Nucleus accumbens (tissue), 56 donors: ENCODE results near the gene HES4.
A peak's percentile ranks its signal among the peaks of the same experiment; 100 is the strongest.

Experiments used
- DNase-seq, 56 donors: peaks; one replicate each; lab custom pipeline; 2025; lab: John Stamatoyannopoulos, UW

HES4 gene

DNA sequence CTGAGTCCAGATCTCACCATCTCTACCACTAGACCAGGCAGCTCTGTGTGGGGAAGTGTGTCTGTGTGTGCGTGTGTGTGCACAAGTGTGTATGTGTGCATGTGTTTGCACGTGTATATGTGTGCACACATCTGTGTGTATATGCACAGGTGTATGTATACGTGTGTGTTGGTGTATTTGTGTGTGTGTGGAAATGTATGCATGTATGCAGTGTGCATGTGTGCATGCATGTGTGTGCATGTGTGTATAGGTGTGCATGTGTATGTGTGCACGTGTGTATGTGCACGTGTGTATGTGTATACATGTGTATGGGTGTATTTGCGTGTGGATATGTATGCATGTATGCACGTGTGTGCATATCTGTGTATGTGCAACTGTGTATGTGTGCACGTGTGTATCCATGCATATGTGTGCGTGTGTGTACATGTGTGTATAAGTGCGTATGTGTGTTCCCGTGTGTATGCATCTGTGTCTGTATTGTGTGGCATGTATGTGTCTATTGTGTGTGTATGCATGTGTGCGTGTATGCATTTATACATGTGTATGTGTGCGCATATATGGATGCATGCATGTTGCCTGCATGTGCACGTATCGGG is 30.5 kb downstream of the HES4 start:
- DNase-seq, result no peak

DNA sequence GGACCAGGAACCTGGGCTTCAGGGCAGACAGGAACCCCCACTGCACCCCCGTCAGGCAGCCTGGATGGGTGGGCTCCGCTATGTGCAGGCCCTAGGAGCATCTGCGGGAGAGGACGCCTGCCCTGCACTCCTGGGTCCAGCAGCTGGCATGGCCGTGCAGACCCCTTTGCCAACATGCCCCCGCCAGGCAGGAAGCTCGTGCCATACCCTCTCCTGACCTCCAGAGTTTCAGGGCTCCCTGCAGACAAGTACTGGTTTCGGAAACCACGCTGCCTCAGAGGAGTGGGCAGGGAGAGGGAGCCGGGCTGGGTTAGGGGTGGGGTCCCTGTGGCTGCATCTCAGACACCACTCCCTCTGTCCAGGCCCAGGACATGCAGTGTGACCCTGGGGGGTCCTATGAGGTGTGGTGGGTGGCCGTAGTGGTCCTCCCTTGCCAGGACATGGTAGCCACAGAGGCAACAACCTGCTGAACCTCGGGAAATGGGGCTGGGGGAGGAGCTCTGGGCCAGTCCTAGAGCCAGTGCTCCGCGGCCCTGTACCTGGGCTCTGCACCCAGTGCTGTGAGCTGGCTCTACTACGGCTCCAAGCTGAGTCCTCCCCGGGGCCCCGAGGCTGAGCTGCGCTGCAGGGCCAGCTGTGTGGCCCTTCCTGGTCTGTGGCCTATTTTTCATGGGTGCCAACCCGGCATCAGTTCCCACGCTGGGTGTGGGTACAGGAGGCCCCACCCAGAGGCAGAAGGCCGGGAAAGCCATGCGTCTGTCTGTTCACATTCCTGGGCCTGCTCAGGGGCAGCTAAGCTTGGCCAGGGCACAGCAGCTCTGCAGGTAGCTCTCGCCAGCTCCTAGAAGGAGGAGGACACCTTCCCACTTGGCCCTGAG is 32.2 kb downstream of the HES4 start:
- no peak for DNase-seq

DNA sequence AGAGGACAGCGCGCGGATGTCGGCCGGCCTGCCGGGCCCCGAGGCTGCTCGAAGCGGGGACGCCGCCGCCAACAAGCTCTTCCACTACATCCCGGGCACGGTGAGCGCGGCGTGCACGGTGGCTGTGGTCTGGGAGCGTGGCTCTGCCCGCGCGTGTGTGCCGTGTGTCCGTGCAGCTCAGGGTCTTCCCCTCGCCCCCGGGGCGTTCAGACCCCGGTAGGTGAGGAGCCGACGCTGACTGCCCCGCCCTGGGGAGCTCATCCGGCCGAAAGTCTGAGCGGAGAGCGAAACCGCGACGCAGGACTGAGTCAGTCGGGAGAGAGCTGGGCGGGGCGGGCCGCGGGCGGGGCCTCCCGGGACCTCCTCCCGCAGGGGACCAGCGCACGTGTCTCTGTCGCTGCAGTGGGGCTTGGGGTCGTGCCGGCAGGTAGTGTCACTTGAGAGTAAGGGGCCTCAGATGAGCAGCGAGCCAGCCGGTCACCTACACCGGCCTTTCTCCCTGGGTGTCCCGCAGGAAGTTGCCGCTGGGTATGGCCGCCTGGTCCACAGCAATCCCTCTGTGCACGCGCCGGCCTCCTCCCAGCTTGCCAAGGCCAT is 33.1 kb downstream of the HES4 start:
- peak in 2 of 56 donors; percentile 5 to 30 for DNase-seq

DNA sequence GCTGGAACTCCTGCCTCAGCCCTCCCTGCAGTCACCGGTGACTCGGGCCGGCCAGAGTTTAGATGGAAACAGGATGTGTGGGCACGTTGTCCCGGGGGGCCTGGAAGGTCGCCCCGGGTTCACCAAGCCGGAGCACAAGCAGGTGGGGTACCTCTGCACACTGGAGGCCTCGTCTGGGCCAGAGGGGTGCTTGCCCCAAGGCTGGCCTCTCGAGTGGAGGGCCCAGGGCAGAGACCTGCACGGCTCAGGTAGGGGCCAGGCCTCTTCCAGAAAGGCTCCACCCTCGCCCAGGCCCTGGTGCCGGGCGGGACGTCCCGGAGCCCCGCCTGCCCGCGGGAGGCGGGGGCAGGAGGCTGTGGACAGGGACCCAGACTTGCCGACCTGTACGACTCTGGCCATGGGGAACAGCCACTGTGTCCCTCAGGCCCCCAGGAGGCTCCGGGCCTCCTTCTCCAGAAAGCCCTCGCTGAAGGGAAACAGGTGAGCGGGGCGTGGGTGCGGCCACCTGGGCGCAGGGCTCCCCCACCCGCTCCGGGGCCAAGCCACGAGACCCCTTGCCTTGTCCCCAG is 33.7 kb downstream of the HES4 start, which contains the start of gene PLEKHN1:
PLEKHN1 (plus strand) TSS at position 348 of the 569 bp plus-strand sequence; CDS start at position 398, 50 bp downstream.
- no peak for DNase-seq

DNA sequence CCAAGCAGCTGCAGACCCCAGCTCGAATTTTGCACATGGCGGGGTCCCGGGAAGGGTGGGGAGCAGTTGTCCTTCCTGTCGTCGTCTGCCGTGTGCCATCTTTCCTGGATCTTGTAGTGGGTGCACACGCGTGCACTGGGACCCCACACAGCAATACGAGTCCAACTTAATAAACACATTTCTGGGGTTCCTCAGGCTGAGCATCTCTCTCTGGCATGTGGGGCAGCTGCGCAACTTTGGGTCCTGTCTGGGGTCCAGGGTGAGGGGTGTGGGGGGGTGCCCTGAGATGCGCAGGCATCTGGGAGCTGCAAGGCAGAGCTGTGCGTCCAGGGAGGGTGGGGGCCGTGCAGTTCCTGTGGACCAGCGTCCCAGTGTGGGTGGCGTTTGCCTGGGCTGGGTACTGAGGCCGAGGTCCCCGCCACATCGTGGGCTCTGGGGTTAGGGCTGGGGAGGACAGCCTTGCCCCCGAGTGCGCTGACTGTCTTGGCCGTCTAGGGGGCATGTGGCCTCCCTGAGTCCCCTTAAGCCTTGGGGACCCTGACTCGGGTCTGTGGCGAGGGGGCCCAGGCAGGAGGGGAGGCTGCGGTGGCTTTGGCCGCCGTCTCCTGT is 34.3 kb downstream of the HES4 start:
- no peak for DNase-seq

DNA sequence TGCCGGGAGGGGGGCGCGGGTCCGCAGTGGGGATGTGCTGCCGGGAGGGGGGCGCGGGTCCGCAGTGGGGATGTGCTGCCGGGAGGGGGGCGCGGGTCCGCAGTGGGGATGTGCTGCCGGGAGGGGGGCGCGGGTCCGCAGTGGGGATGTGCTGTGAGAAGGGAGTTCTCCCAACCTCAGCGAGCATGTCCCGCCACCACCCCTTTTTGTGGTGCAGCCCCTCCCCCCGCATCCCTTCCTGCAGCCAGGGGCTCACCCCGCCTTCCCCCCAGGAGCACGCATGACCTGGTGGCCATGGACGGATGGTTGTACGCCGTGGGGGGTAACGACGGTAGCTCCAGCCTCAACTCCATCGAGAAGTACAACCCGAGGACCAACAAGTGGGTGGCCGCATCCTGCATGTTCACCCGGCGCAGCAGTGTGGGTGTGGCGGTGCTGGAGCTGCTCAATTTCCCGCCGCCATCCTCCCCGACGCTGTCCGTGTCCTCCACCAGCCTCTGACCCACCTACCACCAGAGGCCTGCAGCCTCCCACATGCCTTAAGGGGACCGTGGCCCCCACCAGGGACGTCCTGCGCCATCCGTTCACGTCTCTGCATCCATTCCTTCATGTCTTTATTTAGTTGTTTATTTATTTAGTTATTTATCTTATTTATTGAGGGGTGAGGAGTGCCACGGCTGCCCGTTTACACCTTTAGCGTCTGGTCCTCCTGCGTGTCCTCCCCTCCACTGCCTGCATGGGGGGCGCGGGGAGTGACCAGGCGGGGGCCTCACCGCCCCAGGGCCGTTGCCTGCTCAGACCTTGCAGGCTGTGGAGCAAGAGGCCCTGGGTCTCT is 35.0 kb downstream of the HES4 start:
- DNase-seq, result no peak

DNA sequence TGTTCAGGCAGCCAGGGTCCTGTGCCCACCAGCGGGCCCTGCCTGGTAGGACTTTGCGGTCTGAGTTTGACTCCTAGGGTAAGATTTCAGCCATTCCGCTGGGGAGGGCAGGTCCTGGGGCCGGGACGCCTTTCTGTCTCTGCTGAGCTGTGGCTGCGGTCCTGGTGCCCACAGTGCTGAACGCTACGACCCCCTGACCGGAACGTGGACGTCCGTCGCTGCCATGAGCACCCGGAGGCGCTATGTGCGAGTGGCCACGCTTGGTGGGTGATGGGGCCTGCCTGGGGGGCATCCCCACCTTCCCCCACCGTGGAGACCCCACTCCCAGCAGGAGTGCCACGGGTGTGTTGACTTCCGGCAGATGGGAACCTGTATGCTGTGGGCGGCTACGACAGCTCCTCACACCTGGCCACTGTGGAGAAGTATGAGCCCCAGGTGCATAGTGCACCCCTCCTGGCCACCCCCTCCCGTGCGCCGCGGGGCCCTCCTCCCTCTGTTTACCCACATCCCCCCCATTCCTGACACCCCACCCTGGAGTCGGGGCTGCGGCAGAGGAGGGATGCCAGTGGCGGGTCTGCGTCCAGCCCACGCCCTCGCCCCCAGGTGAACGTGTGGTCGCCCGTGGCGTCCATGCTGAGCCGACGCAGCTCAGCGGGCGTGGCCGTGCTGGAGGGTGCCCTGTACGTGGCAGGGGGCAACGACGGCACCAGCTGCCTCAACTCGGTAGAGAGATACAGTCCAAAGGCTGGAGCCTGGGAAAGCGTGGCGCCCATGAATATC is 36.0 kb downstream of the HES4 start:
- DNase-seq, result no peak

DNA sequence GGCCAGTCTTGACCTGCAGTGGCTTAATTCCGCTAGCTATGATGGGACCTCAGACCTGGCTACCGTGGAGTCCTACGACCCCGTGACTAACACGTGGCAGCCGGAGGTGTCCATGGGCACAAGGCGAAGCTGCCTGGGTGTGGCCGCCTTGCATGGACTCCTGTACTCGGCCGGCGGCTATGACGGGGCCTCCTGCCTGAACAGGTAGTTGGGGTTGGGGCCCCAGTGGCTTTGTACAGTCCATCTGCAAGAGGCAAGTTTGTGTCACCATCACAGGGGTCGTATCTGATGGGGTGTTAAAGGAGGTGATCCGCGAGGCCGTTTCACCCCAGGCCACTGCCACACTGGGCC is 36.6 kb downstream of the HES4 start:
- DNase-seq, result no peak

DNA sequence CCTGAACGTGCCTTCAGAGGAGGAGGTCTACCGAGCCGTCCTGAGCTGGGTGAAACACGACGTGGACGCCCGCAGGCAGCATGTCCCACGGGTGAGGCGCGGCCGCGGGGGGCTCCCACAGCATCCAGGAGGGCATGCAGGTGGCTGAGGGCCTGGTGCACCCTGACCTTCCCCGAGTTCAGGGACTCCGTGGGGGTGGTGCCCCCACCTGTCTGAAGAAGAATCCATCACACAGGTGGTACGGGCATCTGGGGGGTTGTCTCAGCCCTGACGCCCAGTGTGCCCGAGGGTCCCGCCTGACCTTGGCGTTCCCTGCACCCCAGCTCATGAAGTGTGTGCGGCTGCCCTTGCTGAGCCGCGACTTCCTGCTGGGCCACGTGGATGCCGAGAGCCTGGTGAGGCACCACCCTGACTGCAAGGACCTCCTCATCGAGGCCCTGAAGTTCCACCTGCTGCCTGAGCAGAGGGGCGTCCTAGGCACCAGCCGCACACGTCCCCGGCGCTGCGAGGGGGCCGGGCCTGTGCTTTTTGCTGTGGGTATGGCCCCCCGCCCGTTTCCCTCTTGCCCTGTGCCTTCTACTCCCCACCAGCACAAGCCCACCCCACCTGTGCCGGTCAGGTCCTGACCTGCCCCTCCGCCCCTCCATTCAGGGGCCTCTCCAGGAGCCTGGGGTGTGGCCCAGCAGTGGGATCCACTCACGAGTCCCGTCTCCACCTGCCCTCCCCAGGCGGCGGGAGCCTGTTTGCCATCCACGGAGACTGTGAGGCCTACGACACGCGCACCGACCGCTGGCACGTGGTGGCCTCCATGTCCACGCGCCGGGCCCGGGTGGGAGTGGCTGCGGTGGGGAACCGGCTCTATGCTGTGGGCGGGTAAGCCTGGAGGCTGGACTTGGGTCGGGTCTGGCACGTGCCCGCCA is 37.3 kb downstream of the HES4 start:
- no peak for DNase-seq

DNA sequence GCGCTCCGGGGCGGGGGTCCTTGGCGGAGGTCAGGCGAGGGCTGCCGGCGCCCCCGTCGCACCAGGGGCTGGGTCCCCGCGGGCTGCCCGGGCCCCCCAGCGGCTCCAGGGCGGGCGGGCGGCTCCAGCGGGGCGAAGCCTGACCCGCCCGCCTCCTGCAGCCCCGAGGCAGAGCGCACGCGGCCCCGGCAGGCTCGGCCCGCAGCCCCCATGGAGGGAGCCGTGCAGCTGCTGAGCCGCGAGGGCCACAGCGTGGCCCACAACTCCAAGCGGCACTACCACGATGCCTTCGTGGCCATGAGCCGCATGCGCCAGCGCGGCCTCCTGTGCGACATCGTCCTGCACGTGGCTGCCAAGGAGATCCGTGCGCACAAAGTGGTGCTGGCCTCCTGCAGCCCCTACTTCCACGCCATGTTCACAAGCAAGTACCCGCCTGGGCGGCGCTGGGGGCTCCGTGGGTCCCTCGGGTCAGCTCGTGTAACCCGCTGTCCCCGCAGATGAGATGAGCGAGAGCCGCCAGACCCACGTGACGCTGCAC is 38.7 kb downstream of the HES4 start:
- no peak for DNase-seq

DNA sequence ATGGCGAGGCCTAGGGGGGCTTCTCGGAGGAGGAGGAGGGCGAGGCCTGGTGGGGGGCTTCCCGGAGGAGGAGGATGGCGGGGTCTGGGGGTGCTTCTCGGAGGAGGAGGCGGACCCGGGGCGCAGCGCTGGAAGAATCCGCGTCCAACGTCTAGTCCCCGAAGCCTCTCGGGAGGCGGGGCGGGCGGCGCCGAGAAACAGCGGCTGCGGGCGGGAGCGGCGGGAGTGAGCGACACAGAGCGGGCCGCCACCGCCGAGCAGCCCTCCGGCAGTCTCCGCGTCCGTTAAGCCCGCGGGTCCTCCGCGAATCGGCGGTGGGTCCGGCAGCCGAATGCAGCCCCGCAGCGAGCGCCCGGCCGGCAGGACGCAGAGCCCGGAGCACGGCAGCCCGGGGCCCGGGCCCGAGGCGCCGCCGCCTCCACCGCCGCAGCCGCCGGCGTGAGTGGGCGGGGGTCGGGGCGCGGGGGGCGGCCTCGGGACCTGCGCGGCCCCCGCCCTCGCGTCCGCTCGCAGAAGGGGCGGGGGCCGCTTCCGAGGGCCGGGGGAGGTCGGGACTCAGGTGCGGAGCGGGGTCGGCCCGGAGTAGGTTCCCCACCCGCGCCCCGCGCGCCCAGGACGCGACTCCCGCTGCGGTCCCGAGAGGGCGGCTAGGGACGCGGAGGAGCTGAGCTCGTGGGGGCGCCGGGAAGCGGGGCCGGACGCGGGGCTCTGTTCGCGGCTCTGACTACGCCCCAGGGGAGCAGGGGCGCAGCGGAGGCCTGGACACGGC is 39.4 kb downstream of the HES4 start, which contains the start of gene KLHL17:
KLHL17 (plus strand) TSS at position 222 of the 769 bp plus-strand sequence; CDS start at position 332, 110 bp downstream.
- DNase-seq, result peak in 43 of 56 donors; percentile 4 to 80 (median 28)

DNA sequence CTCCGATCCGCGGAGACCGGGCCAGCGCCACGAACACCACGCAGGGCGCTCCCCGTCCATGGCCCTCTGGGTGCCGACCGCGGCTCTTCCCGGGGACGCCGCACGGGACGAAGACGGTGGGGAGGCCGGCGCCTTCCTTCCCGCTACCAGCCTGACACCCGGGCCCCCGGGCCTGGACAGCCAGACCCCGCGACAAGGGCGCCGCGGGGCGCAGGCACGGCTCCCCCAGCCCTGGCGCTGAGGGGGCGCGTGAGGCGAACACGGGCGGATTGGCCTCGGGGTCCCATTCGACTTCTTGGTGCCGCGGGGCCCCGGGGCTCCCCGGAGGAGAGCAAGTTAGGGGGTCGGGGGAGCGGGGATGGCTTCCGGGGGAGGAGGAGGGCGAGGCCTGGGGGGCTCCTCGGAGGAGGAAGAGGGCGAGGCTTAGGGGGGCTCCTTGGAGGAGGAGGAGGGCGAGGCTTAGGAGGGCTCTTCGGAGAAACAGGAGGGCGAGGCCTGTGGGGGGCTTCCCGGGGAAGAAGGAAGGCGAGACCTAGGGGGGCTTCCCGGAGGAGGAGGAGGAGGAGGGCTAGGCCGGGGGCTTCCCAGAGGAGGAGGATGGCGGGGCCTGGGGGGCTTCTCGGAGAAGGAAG is 40.0 kb downstream of the HES4 start:
- DNase-seq, result no peak

DNA sequence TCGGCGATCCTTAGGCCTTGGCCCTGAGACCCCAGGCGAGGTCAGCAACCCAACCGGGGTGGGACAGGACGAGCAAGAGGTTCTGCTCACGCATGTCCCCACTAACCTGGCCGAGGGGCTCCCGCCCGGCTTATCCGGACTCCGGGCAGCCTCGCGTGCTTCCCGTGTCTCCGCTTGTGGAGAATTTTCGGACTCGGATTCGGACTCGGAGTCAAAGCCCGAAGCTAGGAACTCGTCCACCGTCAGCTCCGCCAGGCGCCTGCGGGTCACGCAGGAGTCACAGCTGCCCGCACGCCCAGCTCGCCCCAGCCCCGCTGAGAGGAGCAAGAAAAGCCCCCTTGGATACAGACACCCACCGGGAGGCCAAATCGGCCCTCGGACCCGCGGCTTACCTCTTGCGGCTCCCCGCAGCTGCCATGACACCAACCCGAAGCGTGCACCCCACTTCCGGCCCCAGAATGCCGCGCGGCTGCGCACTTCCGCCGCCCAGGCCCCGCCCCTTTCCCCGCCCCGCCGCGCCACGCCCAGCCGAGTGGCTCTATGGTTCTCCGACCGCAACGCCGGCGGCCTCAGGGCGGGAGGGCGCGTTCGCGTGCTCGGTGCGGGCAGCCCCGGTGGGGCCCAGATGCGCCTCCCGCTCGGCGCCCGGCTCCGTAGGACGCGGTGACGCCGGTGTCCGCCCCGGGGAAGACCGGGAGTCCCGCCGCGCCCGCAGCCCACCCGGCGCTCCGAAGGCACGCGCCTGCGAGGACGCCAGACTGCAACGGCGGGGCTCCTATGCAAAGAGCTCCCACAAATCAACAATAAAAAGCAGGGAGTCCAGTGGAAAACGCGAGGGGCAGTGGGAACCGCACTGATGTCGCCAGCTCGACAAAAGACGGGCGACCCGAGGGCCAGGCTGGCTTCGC is 40.8 kb downstream of the HES4 start, which contains the start of gene NOC2L:
NOC2L (minus strand) TSS at position 434 of the 908 bp plus-strand sequence; CDS start at position 418, 16 bp downstream.
- peak; percentile 28 to 95 (median 88) for DNase-seq

DNA sequence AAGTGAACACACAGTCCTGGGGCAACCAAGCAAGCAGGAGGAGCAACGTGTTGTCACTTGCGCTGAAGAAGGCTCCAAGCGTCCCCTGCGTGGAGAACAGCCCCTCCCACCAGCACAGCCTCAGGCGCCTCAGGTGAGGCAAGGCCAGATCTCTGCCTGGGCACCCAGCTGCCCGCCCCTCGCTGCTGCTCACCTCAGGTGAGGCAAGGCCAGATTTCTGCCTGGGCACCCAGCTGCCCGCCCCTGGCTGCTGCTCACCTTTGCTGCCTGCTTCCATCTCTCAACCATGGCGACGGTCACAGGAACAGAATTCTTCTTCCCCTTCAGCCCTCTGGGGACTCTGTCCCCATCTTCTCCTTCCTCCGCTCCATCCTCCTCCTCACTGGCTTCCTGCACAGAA is 43.3 kb downstream of the HES4 start:
- no peak for DNase-seq

DNA sequence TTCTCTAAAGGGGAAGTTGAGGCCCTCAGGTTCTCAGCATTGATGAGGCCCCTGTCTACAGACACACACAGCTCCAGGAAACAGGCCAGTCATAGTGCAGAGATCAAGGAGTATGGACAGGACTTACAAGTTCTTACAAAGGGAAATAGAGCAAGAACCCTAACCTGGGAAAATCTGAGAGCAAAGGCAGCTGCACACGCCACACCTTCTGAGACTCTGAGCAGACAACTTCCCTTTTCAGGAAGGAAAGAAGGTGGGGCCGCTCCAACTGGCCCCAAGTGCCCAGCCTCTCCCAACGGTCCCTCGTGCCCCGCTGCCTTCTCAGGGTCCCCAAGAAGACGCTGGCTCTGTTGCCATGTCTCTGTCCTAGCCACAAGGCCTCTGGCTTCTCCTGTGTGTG is 44.4 kb downstream of the HES4 start:
- DNase-seq, result no peak
